ENCODE results near the gene GALK1.

Gene GALK1

GRCh38 chr17:75725504-75725903 is 39.5 kb downstream of the GALK1 start:
- no peak for DNase-seq (ENCODE audit: low read depth in 2 of 2)

DNA sequence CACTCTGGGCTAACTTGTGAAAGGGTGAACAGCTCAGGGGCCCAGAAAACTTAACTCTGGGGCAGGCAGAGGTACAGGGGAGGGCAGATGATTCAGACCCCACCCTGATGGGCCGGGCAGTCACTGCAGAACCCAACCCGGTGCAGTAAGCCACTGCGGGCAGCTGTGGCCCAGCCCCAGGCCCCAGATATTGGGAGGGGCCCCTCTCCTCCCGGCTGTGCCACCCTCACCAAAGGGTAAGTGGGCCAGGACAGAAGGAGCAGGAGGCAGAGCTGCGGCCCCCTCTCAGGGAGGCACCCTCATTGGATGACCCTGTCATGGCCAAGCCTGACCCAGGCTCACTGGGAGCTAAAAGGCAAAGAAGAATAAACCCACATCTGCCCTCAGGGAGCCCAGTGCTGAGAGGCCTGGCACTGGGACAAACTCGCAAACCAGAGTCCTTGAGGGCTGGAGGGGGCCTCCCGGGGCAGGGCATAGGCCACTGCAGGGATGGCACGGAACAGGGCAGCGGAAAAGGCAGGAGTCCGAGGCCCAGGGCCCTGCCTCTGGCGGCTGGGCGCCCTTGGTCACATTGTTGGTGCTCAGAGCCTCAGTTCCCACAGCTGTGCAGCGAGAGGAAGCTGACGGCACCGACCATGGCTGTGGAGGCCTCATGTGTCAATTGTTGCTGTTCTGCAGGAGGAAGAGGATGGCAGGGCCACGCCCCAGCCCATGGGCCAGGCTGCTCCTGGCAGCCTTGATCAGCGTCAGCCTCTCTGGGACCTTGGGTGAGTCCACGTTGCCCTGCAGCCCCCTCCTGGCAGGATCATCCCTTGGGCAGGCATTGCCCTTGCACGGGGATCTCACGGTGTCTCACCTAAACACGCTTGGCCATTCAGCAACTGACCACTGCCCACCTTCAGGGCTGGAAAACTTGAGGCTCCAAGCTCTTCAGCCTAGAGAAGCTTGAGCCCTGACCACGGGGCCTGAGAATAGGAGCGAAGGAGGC is 40.7 kb downstream of the GALK1 start:
- no peak for DNase-seq (ENCODE audit: low read depth in 2 of 2)

DNA sequence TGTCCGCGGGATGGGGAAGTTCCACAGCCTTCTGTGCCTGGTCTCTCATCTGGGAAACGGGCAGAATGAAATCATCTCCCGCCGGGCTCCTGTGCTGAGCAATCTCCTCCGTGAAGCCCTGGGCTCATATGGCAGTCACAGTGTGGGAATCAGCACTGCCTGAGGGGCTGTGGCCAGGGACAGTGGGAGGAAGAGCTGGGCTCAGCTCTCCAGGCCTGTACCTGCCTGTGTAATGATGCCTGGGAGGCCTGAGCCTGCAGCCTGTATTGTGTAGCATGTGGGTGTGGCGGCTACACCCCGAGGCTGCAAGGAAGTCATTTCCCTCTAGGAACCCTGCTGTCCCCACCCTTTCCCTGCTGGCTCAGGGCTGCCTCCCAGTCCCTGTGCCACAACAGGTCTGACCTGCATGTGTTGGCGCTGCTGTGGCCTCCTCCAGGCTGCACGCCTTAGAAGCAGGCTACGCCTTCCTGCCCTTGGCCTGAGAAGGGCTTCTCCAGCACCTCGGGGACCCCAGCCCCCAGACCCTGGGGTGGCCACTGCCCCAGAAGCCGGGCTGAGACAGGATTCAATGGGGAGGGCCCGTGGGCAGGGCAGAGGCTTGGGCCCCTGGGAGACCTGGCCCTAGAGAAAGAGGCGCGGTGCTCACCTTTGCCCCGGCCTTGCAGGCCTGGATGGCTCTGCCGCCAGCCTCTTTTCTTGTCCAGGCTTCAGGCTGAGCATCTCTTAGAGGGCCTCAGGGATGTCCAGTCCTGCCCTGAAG is 41.6 kb downstream of the GALK1 start:
- DNase-seq (ENCODE audit: low read depth in 2 of 2) = no peak

DNA sequence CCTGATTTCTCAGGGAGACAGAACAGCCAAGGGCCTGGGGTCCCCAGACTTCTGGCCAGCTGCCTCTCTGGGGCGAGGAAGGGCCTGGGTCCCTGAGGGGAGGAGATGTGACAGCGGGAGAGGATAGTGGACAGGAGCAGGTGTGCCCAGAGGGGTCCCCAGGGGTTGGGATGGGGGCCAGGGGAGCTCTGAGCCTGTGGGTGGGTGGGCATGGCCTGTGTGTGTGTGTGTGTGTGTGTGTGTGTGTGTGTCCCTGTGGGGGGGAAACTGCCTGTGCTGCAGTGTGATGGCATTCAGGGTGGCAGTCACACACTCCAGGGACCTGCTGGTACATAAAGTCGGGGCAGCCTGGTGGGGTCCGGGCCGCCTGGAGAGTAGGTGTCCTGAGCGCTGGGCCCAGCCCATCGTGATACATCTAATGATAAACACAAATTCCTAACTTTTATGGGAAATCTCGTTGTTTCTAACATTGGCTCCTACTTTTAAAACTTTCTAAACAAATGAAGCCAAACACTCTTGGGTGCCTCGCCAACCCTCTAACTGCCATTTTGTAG is 42.4 kb downstream of the GALK1 start:
- no peak for DNase-seq (ENCODE audit: low read depth in 2 of 2)

DNA sequence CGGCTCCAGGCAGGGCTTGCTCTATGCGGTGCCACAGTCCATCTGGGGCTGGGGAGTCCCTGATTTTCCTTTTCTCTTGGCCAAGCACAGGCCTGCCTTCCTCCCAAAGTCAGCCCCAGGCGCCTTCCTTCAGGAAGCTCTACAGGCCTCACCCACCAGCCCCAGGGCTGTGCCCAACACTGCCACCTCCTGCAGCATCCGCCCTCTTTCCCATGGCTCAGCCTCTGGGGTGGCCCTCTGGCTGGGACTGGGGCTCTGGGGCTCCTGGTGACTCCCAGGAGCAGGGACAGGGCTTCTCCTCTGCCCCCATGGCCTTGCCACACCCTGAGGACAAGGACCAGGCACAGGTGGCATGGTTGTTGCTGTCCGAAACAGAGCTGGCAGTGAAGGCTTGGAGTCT is 42.9 kb downstream of the GALK1 start:
- DNase-seq (ENCODE audit: low read depth in 2 of 2) = no peak

DNA sequence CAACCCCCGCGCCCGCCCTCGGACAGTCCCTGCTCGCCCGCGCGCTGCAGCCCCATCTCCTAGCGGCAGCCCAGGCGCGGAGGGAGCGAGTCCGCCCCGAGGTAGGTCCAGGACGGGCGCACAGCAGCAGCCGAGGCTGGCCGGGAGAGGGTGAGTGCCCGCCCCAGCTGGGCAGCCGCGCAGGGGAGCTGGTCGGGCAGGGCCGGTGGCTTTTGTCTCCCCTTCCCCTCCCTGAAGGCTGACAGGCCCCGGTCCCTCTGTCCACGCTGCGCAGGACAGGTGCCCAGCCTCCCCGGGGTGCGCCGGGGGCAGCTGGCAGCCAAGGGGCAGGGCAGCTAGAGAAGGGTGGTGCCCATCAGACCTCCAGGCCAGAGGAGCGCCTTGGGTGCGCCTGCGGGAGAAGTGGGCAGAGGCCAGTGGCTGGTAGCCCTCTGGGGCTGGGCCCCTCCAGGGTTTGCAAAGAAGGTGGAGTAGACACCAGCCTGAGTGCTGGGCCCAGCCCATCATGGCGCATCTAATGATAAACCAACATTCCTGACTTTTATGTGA is 43.5 kb downstream of the GALK1 start:
- DNase-seq (ENCODE audit: low read depth in 2 of 2) = no peak

DNA sequence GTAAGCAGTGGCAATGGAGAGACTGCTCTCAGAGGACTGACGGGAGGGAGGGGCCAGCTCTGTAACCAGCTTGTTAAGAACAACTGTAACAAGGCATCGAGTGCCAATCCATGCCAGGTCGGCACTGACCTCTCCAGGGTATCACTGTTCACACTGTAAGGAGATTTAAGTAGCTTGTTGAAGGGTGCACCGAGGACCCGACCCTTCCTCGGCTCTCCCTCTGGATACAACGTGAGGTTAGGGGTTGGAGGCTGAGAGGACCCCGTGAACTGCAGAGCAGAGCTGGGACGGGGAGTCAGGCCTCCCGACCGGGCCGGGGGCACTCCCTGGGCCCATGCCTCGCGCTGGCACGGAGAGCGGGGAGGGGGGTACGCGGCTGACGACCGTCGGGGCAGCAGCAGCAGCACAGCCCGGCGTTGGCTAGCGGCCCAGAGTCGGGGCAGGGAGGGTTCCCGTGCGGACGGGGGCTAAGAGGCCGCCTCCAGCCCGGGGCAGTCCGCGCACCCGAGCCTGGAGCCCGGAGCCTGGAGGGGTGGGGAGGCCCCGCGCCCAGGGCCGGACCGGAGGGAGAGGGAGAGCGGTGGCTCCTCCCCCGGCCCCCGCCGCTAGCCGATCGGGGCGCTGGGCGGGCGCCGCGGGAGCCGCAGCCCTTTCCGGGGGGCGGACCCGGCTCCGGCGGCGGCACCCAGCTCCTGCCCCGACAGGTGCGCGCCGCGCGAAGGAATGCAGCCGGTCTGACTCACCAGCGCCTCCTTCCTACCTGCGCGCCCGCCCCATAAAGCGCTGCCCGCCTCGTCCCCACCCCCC is 44.1 kb downstream of the GALK1 start, which contains the start of gene ITGB4:
Gene ITGB4, plus strand, starts transcription at position 804 of the 807 bp plus-strand sequence. CDS start 3,245 bp downstream, outside the sequence.
- peak; percentile 26 to 29 for DNase-seq (ENCODE audit: low read depth in 2 of 2)

DNA sequence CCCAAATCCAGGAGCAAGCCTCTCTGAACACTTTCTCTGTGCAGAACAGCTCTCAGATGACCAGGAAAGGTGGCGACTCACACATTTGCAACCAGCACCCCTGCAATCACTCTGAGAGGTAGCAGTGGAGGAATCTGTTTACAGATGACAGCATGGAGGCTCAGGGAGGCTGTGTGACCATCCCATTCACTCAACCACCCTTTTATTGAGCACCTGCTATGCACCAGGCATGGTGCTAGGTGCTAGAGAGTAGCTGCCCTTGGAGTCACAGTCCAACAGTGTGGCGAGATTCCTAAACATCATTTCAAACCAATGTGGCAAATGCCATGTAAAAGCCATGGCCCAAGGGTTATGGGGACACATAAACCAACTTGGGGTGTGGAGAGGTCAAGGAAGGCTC is 45.3 kb downstream of the GALK1 start:
- no peak for DNase-seq (ENCODE audit: low read depth in 2 of 2)

GRCh38 chr17:75712446-75712845 is 52.5 kb downstream of the GALK1 start:
- DNase-seq (ENCODE audit: low read depth in 2 of 2) = no peak
